Measurements from ENCODE around the gene FADD. TPM values are rescaled to one million over a fixed set of nuclear protein-coding genes. Genes with fewer than 3 reads are reported as not detected.

The FADD gene
- total and polyA plus RNA-seq, 2 donors from 2014 or later = 27.8 to 31.5 TPM

GRCh38 chr11:70205049-70205725 is 2.1 kb downstream of the FADD start:
- no peak for FAIRE-seq
- H3K36me3 ChIP-seq (ENCODE audit: control insufficient read depth in 2 of 3, insufficient read depth in 3 of 3, low read length in 3 of 3) = peaks cover 0 to 18% (median 9%) of the 10 kb centered on the region in 3 donors
- peak overlapping the region in 2 of 3 donors; percentile 97 to 99 for H3K4me3 ChIP-seq (ENCODE audit: low read length in 3 of 3)
- H3K27ac ChIP-seq (ENCODE audit: low read depth in 2 of 2, low read length in 2 of 2) = peak overlapping the region; percentile 47 to 51
- no peak for TF ChIP-seq CTCF (IDR thresholded peaks at IDR 0.05; ENCODE audit: borderline replicate concordance, extremely low read depth, insufficient read depth)
- peak overlapping the region in 1 of 3 donors; percentile 99 for H3K9ac ChIP-seq (ENCODE audit: low read length in 3 of 3)
- intact Hi-C loops (cut with DNase I) = no loop called here
- DNase-seq = peak in 1 of 5 donors; percentile 37
- no peaks in the 10 kb centered on the region for H3K27me3 ChIP-seq (ENCODE audit: control insufficient read depth, insufficient read depth, low read length)
- H3K9me3 ChIP-seq (ENCODE audit: control insufficient read depth in 2 of 3, insufficient read depth in 1 of 3, low read length in 3 of 3) = no peaks in the 10 kb centered on the region
- H3K4me1 ChIP-seq (ENCODE audit: control insufficient read depth in 2 of 3, insufficient read depth in 2 of 3, low read depth in 1 of 3, low read length in 3 of 3) = peaks cover 3 to 32% (median 31%) of the 10 kb centered on the region in 3 donors

GRCh38 chr11:70205766-70206165 is 2.7 kb downstream of the FADD start:
- Histone ChIP-seq H3K9me3 (ENCODE audit: control insufficient read depth in 2 of 3, insufficient read depth in 1 of 3, low read length in 3 of 3) (no peaks in the 10 kb centered on the region), H3K9ac (ENCODE audit: low read length in 3 of 3) (no peak overlapping the region), H3K27me3 (ENCODE audit: control insufficient read depth, insufficient read depth, low read length) (no peaks in the 10 kb centered on the region), H3K27ac (ENCODE audit: low read depth in 2 of 2, low read length in 2 of 2) (no peak overlapping the region), H3K4me1 (ENCODE audit: control insufficient read depth in 2 of 3, insufficient read depth in 2 of 3, low read depth in 1 of 3, low read length in 3 of 3) (peaks cover 3 to 36% (median 31%) of the 10 kb centered on the region in 3 donors), H3K36me3 (ENCODE audit: control insufficient read depth in 2 of 3, insufficient read depth in 3 of 3, low read length in 3 of 3) (peaks cover 0 to 18% (median 9%) of the 10 kb centered on the region in 3 donors), H3K4me3 (ENCODE audit: low read length in 3 of 3) (no peak overlapping the region)
- no peak for DNase-seq
- TF ChIP-seq CTCF (IDR thresholded peaks at IDR 0.05; ENCODE audit: borderline replicate concordance, extremely low read depth, insufficient read depth) = no peak
- intact Hi-C loops (cut with DNase I) = no loop called here
- no peak for FAIRE-seq

- TF ChIP-seq CTCF (IDR thresholded peaks at IDR 0.05; ENCODE audit: borderline replicate concordance, extremely low read depth, insufficient read depth) = no peak
- Histone ChIP-seq H3K9ac (ENCODE audit: low read length in 3 of 3) (no peak overlapping the region), H3K27ac (ENCODE audit: low read depth in 2 of 2, low read length in 2 of 2) (peak overlapping the region; percentile 32 to 51), H3K27me3 (ENCODE audit: control insufficient read depth, insufficient read depth, low read length) (no peaks in the 10 kb centered on the region), H3K36me3 (ENCODE audit: control insufficient read depth in 2 of 3, insufficient read depth in 3 of 3, low read length in 3 of 3) (peaks cover 0 to 18% (median 9%) of the 10 kb centered on the region in 3 donors), H3K4me1 (ENCODE audit: control insufficient read depth in 2 of 3, insufficient read depth in 2 of 3, low read depth in 1 of 3, low read length in 3 of 3) (peaks cover 3 to 36% (median 31%) of the 10 kb centered on the region in 3 donors), H3K9me3 (ENCODE audit: control insufficient read depth in 2 of 3, insufficient read depth in 1 of 3, low read length in 3 of 3) (no peaks in the 10 kb centered on the region), H3K4me3 (ENCODE audit: low read length in 3 of 3) (no peak overlapping the region)
- DNase-seq (peak in 1 of 5 donors; percentile 33), FAIRE-seq (no peak)
- intact Hi-C loops (cut with DNase I) = no loop called here
Measured at GRCh38 chr11:70206226-70206981, 3.3 kb downstream of the FADD start.
